GM21390 (cell line): Measurements from ENCODE around the gene MRTFB.

ENCODE experiments used
- ATAC-seq: cut with Tn5 transposase; IDR thresholded peaks from one replicate; pipeline ENCODE4 v1.9.1; 2021; ENCODE audit not compliant: unreplicated experiment

The MRTFB gene

GRCh38 chr16:14283786-14284185 is 212.7 kb downstream of the MRTFB start:
- no peak for ATAC-seq

GRCh38 chr16:14284371-14284770 is 213.3 kb downstream of the MRTFB start:
- no peak for ATAC-seq

GRCh38 chr16:14284930-14285512 is 213.9 kb downstream of the MRTFB start:
- peak; percentile 50 for ATAC-seq

- peak; percentile 70 for ATAC-seq
Observed at GRCh38 chr16:14285513-14286367, 214.6 kb downstream of the MRTFB start.

GRCh38 chr16:14286368-14287230 is 215.5 kb downstream of the MRTFB start:
- ATAC-seq = peak; percentile 16

- no peak for ATAC-seq
Observed at GRCh38 chr16:14289692-14290340, 218.7 kb downstream of the MRTFB start.

- ATAC-seq = no peak
Observed at GRCh38 chr16:14291286-14291685, 220.2 kb downstream of the MRTFB start.

GRCh38 chr16:14292051-14292825 is 221.1 kb downstream of the MRTFB start:
- ATAC-seq = no peak

GRCh38 chr16:14296663-14297062 is 225.5 kb downstream of the MRTFB start:
- no peak for ATAC-seq

- no peak for ATAC-seq
Observed at GRCh38 chr16:14298374-14299122, 227.4 kb downstream of the MRTFB start.

GRCh38 chr16:14300705-14301168 is 229.6 kb downstream of the MRTFB start:
- peak; percentile 40 for ATAC-seq

GRCh38 chr16:14301169-14302030 is 230.3 kb downstream of the MRTFB start:
- ATAC-seq = no peak

- ATAC-seq = peak; percentile 63
Observed at GRCh38 chr16:14302031-14302398, 230.9 kb downstream of the MRTFB start.

- peak; percentile 20 for ATAC-seq
Observed at GRCh38 chr16:14302399-14303181, 231.5 kb downstream of the MRTFB start.

- ATAC-seq = no peak
Observed at GRCh38 chr16:14303182-14303618, 232.1 kb downstream of the MRTFB start.

- ATAC-seq = no peak
Observed at GRCh38 chr16:14303639-14304394, 232.7 kb downstream of the MRTFB start.

- no peak for ATAC-seq
Observed at GRCh38 chr16:14304891-14305460, 233.9 kb downstream of the MRTFB start.
